Fibroblast of mammary gland (primary cell): ENCODE results near the gene ARG1.

ENCODE experiments used
- DNase-seq: peaks from one replicate; pipeline ENCODE4 v3.0.0-alpha.2; 2010; ENCODE audit warnings: low read depth
- H3K4me3 ChIP-seq: 2 replicates; pipeline ENCODE4 v1.5.1; 2011; ENCODE audit warnings: low read depth, mild to moderate bottlenecking, low read length, moderate library complexity; ENCODE audit not compliant: control insufficient read depth
- CTCF ChIP-seq: conservative IDR thresholded peaks from 2 replicates; pipeline ENCODE4 v1.5.1; 2011; ENCODE audit warnings: low read depth, low read length, inconsistent platforms; ENCODE audit not compliant: control insufficient read depth, insufficient read depth

ARG1 gene

GRCh38 chr6:131600716-131601115 is 27.7 kb downstream of the ARG1 start:
- H3K4me3 ChIP-seq: no peak overlapping the region
- DNase-seq: no peak
- TF ChIP-seq CTCF: no peak

GRCh38 chr6:131602781-131603312 is 29.8 kb downstream of the ARG1 start:
- H3K4me3 ChIP-seq: no peak overlapping the region
- DNase-seq: peak; percentile 92
- no peak for TF ChIP-seq CTCF

GRCh38 chr6:131613296-131613925 is 40.4 kb downstream of the ARG1 start:
- DNase-seq: no peak
- no peak overlapping the region for H3K4me3 ChIP-seq
- no peak for TF ChIP-seq CTCF

- H3K4me3 ChIP-seq: no peak overlapping the region
- TF ChIP-seq CTCF: no peak
- DNase-seq: no peak
Observed at GRCh38 chr6:131615275-131615674, 42.2 kb downstream of the ARG1 start.

- peak; percentile 94 for TF ChIP-seq CTCF
- DNase-seq: peak; percentile 91
- H3K4me3 ChIP-seq: peak within 1 kb of the TSS; percentile 91
Observed at GRCh38 chr6:131627724-131628682, 55.0 kb downstream of the ARG1 start, which contains the start of gene MED23. MED23 (minus strand) TSS chr6:131628242; CDS start chr6:131628049, 193 bp downstream.

- DNase-seq: peak; percentile 13
- H3K4me3 ChIP-seq: peak overlapping the region; percentile 40
Observed at GRCh38 chr6:131628726-131629125, 55.7 kb downstream of the ARG1 start.

More at GRCh38 chr6:131628726-131629125, 55.7 kb downstream of the ARG1 start:
- TF ChIP-seq CTCF: no peak
